Smooth muscle cell (in vitro differentiated cells): ENCODE measurements around the gene EFTUD2. TPM values are rescaled to one million over a fixed set of nuclear protein-coding genes. Genes with fewer than 3 reads are reported as not detected.

ENCODE experiments used
- DNase-seq: peaks from one replicate; lab custom pipeline; 2025; ENCODE audit not compliant: unreplicated experiment; lab: John Stamatoyannopoulos, UW
- H2AFZ ChIP-seq: fragments of 200-600 bp; sonication (generic); 2 replicates; pipeline ENCODE4 v1.6.0; 2016; ENCODE audit warnings: antibody characterized with exemption, low read depth, mild to moderate bottlenecking
- H3F3A ChIP-seq: fragments of 200-600 bp; sonication (generic); 2 replicates; pipeline ENCODE4 v1.6.0; 2017; ENCODE audit warnings: antibody characterized with exemption, low read depth
- H3K27ac ChIP-seq: fragments of 200-600 bp; sonication (generic); 2 replicates; pipeline ENCODE4 v1.5.1; 2016; ENCODE audit warnings: low read depth, mild to moderate bottlenecking
- H3K27me3 ChIP-seq: fragments of 200-600 bp; sonication (generic); 2 replicates; pipeline ENCODE4 v1.6.1; 2016; ENCODE audit warnings: low read depth, mild to moderate bottlenecking
- H3K36me3 ChIP-seq: fragments of 200-600 bp; sonication (generic); 2 replicates; pipeline ENCODE4 v1.5.1; 2016; ENCODE audit warnings: low read depth
- H3K4me1 ChIP-seq: fragments of 200-600 bp; sonication (generic); 2 replicates; pipeline ENCODE4 v1.5.1; 2016; ENCODE audit warnings: low read depth
- H3K4me2 ChIP-seq: fragments of 200-600 bp; sonication (generic); 2 replicates; pipeline ENCODE4 v1.6.0; 2016; ENCODE audit warnings: mild to moderate bottlenecking
- H3K4me3 ChIP-seq: fragments of 200-600 bp; sonication (generic); 2 replicates; pipeline ENCODE4 v1.5.1; 2016; ENCODE audit warnings: mild to moderate bottlenecking
- H3K79me2 ChIP-seq: fragments of 200-600 bp; sonication (generic); 2 replicates; pipeline ENCODE4 v1.6.0; 2016; ENCODE audit warnings: low read depth, mild to moderate bottlenecking
- H3K9ac ChIP-seq: fragments of 200-600 bp; sonication (generic); 2 replicates; pipeline ENCODE4 v1.6.0; 2016; ENCODE audit warnings: low read depth
- H3K9me3 ChIP-seq: fragments of 200-600 bp; sonication (generic); replicated peaks from 2 replicates; pipeline ENCODE4 v1.5.1; 2016; ENCODE audit warnings: low read depth
- H4K20me1 ChIP-seq: fragments of 200-600 bp; sonication (generic); 2 replicates; pipeline ENCODE4 v1.6.0; 2016; ENCODE audit warnings: low read depth
- CTCF ChIP-seq: fragments of 200-600 bp; sonication (generic); IDR thresholded peaks from 2 replicates; pipeline ENCODE4 v1.5.1; 2017; ENCODE audit warnings: borderline replicate concordance, mild to moderate bottlenecking, antibody characterized with exemption; ENCODE audit not compliant: insufficient read depth, poor library complexity, severe bottlenecking
- WGBS: methylation state at CpG from one replicate; pipeline ENCODE4 v1.1.7; 2016; ENCODE audit warnings: low lambda C conversion rate; 5-methylcytosine and 5-hydroxymethylcytosine counted together
- polyA plus RNA-seq: library from polyadenylated mRNA; unstranded; fragments of >200 nt; fragmentation: Nextera tagmentation; extraction: Ambion mirVana; gene quantifications from 2 replicates; pipeline ENCODE4 v1.2.1, GENCODE V29; 2016
- total RNA-seq: library from RNA; depleted of rRNA; stranded (reverse); fragments of >200 nt; gene quantifications from 2 replicates; pipeline ENCODE4 v1.2.3, GENCODE V29; 2014

Gene EFTUD2
- total and polyA plus RNA-seq, 2 experiments from 2014 or later = 57.2 to 76.0 TPM

GRCh38 chr17:44925731-44926697, 26.8 kb upstream of the EFTUD2 start:
- WGBS = 97% methylated on average over 18 of the region's 18 CpGs
- Histone ChIP-seq H3K4me1 (peaks cover 3% of the 10 kb centered on the region), H2AFZ (no peak overlapping the region), H3K4me2 (no peak overlapping the region), H3K36me3 (no peaks in the 10 kb centered on the region), H3K27me3 (no peaks in the 10 kb centered on the region), H3K4me3 (no peak overlapping the region), H3K9ac (no peak overlapping the region), H4K20me1 (no peaks in the 10 kb centered on the region), H3K79me2 (no peaks in the 10 kb centered on the region), H3K27ac (no peak overlapping the region), H3K9me3 (no peaks in the 10 kb centered on the region), H3F3A (no peaks in the 10 kb centered on the region)
- DNase-seq = no peak
- no peak for TF ChIP-seq CTCF

GRCh38 chr17:44924107-44924544, 24.9 kb upstream of the EFTUD2 start:
- Histone ChIP-seq H3K36me3 (no peaks in the 10 kb centered on the region), H3K9me3 (no peaks in the 10 kb centered on the region), H4K20me1 (no peaks in the 10 kb centered on the region), H3K4me3 (no peak overlapping the region), H3F3A (no peaks in the 10 kb centered on the region), H3K27ac (no peak overlapping the region), H3K27me3 (no peaks in the 10 kb centered on the region), H3K9ac (no peak overlapping the region), H3K79me2 (no peaks in the 10 kb centered on the region), H3K4me1 (peaks cover 4% of the 10 kb centered on the region), H3K4me2 (no peak overlapping the region), H2AFZ (no peak overlapping the region)
- no peak for DNase-seq
- no peak for TF ChIP-seq CTCF
- WGBS = 79% methylated on average over 9 of the region's 9 CpGs

- H3K27me3 ChIP-seq = no peaks in the 10 kb centered on the region
- no peak overlapping the region for H2AFZ ChIP-seq
- H3K27ac ChIP-seq = no peak overlapping the region
- TF ChIP-seq CTCF = no peak
- H3K9me3 ChIP-seq = no peaks in the 10 kb centered on the region
- peaks cover 4% of the 10 kb centered on the region for H3K4me1 ChIP-seq
- WGBS = 90% methylated on average over 19 of the region's 19 CpGs
- no peak overlapping the region for H3K4me2 ChIP-seq
- no peaks in the 10 kb centered on the region for H4K20me1 ChIP-seq
- DNase-seq = no peak
- no peak overlapping the region for H3K4me3 ChIP-seq
- no peaks in the 10 kb centered on the region for H3K79me2 ChIP-seq
- H3F3A ChIP-seq = no peaks in the 10 kb centered on the region
- no peak overlapping the region for H3K9ac ChIP-seq
- no peaks in the 10 kb centered on the region for H3K36me3 ChIP-seq
Measured at GRCh38 chr17:44922746-44923470, 23.7 kb upstream of the EFTUD2 start.
